GM23338 (cell line): ENCODE data around the gene APEX1. TPM values are rescaled to one million over a fixed set of nuclear protein-coding genes. Genes with fewer than 3 reads are reported as not detected.
"Not testable (repeated sequence)": the region's sequence is repeated elsewhere in the genome, so short reads cannot be mapped to it uniquely, and the experiment has no call there.

Experiments
- ATAC-seq: fragments of 200-7000 bp; cut with Tn5 transposase; 3 replicates; pipeline ENCODE4 v1.9.1; 2020
- DNase-seq: peaks from one replicate; pipeline ENCODE4 v3.0.0-alpha.2; 2015; ENCODE audit warnings: low spot score
- H2AFZ ChIP-seq: fragments of 200-600 bp; sonication (generic); 2 replicates; pipeline ENCODE4 v1.8.0; 2016; ENCODE audit warnings: antibody characterized with exemption, mild to moderate bottlenecking, moderate library complexity
- H3F3A ChIP-seq: fragments of 200-600 bp; sonication (generic); replicated peaks from 2 replicates; pipeline ENCODE4 v1.8.0; 2017; ENCODE audit warnings: antibody characterized with exemption, mixed run types, low read depth
- H3K27ac ChIP-seq: fragments of 200-600 bp; sonication (generic); 2 replicates; pipeline ENCODE4 v1.6.1; 2016; ENCODE audit warnings: low read depth
- H3K27me3 ChIP-seq: fragments of 200-600 bp; sonication (generic); 2 replicates; pipeline ENCODE4 v1.8.0; 2016; ENCODE audit warnings: mild to moderate bottlenecking, mixed run types, moderate library complexity; ENCODE audit not compliant: insufficient read depth
- H3K36me3 ChIP-seq: fragments of 200-600 bp; sonication (generic); 2 replicates; pipeline ENCODE4 v1.8.0; 2016; ENCODE audit warnings: mild to moderate bottlenecking; ENCODE audit not compliant: insufficient read depth
- H3K4me1 ChIP-seq: fragments of 200-600 bp; sonication (generic); 2 replicates; pipeline ENCODE4 v1.8.0; 2016; ENCODE audit warnings: mild to moderate bottlenecking, moderate library complexity; ENCODE audit not compliant: insufficient read depth
- H3K4me2 ChIP-seq: fragments of 200-600 bp; sonication (generic); 2 replicates; pipeline ENCODE4 v1.7.1; 2017; ENCODE audit warnings: mixed run types
- H3K4me3 ChIP-seq: fragments of 200-600 bp; sonication (generic); 2 replicates; pipeline ENCODE4 v1.6.1; 2016; ENCODE audit warnings: mixed run types
- H3K79me2 ChIP-seq: fragments of 200-600 bp; sonication (generic); replicated peaks from 2 replicates; pipeline ENCODE4 v1.8.0; 2017; ENCODE audit warnings: mild to moderate bottlenecking; ENCODE audit not compliant: insufficient read depth
- H3K9me2 ChIP-seq: fragments of 200-600 bp; sonication (generic); 2 replicates; pipeline ENCODE4 v1.8.0; 2017; ENCODE audit not compliant: insufficient read depth
- H4K20me1 ChIP-seq: fragments of 200-600 bp; sonication (generic); replicated peaks from 2 replicates; pipeline ENCODE4 v1.8.0; 2017; ENCODE audit warnings: mild to moderate bottlenecking; ENCODE audit not compliant: insufficient read depth
- H3K27ac Mint-ChIP-seq: 2 replicates; pipeline ENCODE4 v1.8.0; 2020; ENCODE audit warnings: inconsistent platforms, mild to moderate bottlenecking, moderate library complexity, mixed read lengths
- H3K27me3 Mint-ChIP-seq: 3 replicates; pipeline ENCODE4 v1.8.0; 2022; ENCODE audit warnings: low read depth, mild to moderate bottlenecking, moderate library complexity, mixed read lengths, inconsistent platforms; ENCODE audit not compliant: insufficient read depth, poor library complexity
- H3K36me3 Mint-ChIP-seq: 3 replicates; pipeline ENCODE4 v1.8.0; 2021; ENCODE audit warnings: low read depth, mild to moderate bottlenecking, inconsistent platforms, moderate library complexity, mixed read lengths
- H3K4me1 Mint-ChIP-seq: 3 replicates; pipeline ENCODE4 v1.8.0; 2020; ENCODE audit warnings: mild to moderate bottlenecking, inconsistent platforms, mixed read lengths
- H3K4me3 Mint-ChIP-seq: 3 replicates; pipeline ENCODE4 v1.8.0; 2021; ENCODE audit warnings: moderate library complexity, mild to moderate bottlenecking, inconsistent platforms, mixed read lengths
- H3K9me3 Mint-ChIP-seq: 3 replicates; pipeline ENCODE4 v1.8.0; 2020; ENCODE audit warnings: moderate library complexity, mild to moderate bottlenecking, inconsistent platforms, mixed read lengths
- CREB1 ChIP-seq: fragments of 250-450 bp; sonication (Bioruptor Pico); IDR thresholded peaks from 2 replicates; pipeline ENCODE4 v1.5.0; 2020; ENCODE audit warnings: low read depth, mild to moderate bottlenecking, moderate library complexity
- CTCF ChIP-seq, 2 experiments: fragments of 200-600 bp in 1 of 2; sonication (generic) in 1 of 2; conservative IDR thresholded peaks; 2 replicates each; pipeline versions ENCODE4 v1.5.1 to v1.6.1; 2016 to 2017; ENCODE audit warnings: antibody characterized with exemption in 2 of 2, low read depth in 2 of 2, mild to moderate bottlenecking in 2 of 2, moderate library complexity in 1 of 2
- ETS1 ChIP-seq: IDR thresholded peaks from 2 replicates; pipeline ENCODE4 v1.6.1; 2016; ENCODE audit warnings: antibody characterized with exemption
- EZH2 ChIP-seq: fragments of 200-600 bp; sonication (generic); IDR thresholded peaks from one replicate; pipeline ENCODE4 v1.8.0; 2017; ENCODE audit warnings: antibody characterized with exemption, mild to moderate bottlenecking, low read depth; ENCODE audit not compliant: unreplicated experiment
- EZH2phosphoT487 ChIP-seq: fragments of 200-600 bp; sonication (generic); IDR thresholded peaks from one replicate; pipeline ENCODE4 v1.8.1; 2018; ENCODE audit warnings: antibody characterized with exemption; ENCODE audit not compliant: unreplicated experiment
- JUNB ChIP-seq: IDR thresholded peaks from one replicate; pipeline ENCODE4 v1.6.1; 2016; ENCODE audit warnings: antibody characterized with exemption; ENCODE audit not compliant: unreplicated experiment
- NANOG ChIP-seq: IDR thresholded peaks from 2 replicates; pipeline ENCODE4 v1.6.1; 2016; ENCODE audit warnings: antibody characterized with exemption, borderline replicate concordance
- POLR2AphosphoS5 ChIP-seq: IDR thresholded peaks from 2 replicates; pipeline ENCODE4 v1.6.1; 2016; ENCODE audit warnings: antibody characterized with exemption, low read depth
- REST ChIP-seq: IDR thresholded peaks from one replicate; pipeline ENCODE4 v1.6.1; 2018; ENCODE audit warnings: antibody characterized with exemption; ENCODE audit not compliant: unreplicated experiment
- STAT1 ChIP-seq: IDR thresholded peaks from one replicate; pipeline ENCODE4 v1.6.1; 2016; ENCODE audit warnings: antibody characterized with exemption; ENCODE audit not compliant: unreplicated experiment
- ZNF114 ChIP-seq: fragments of 250-450 bp; sonication (Bioruptor Pico); IDR thresholded peaks from 2 replicates; pipeline ENCODE4 v1.5.0; 2020; ENCODE audit warnings: mild to moderate bottlenecking, moderate library complexity
- polyA plus RNA-seq: library from polyadenylated mRNA; unstranded; fragments of >200 nt; fragmentation: Nextera tagmentation; extraction: Ambion mirVana; gene quantifications from 2 replicates; pipeline ENCODE4 v1.2.1, GENCODE V29; 2016
- total RNA-seq: library from RNA; depleted of rRNA; stranded (reverse); fragments of >200 nt; shearing (Covaris generic); gene quantifications from 2 replicates; pipeline ENCODE4 v1.2.3, GENCODE V29; 2014

APEX1 gene
- total and polyA plus RNA-seq, 2 experiments from 2014 or later = 247 to 279 TPM

- no peak for TF ChIP-seq REST
- TF ChIP-seq CTCF (conservative IDR thresholded peaks at IDR 0.05; ENCODE audit: low read depth in 2 of 2) = no peak
Observed at GRCh38 chr14:20441461-20441860, 13.6 kb upstream of the APEX1 start (continued).

- not testable (repeated sequence) for DNase-seq, ATAC-seq, H3K4me1 ChIP-seq, H3K27ac ChIP-seq, H3K79me2 ChIP-seq, H3K9me3 Mint-ChIP-seq, H3K27me3 Mint-ChIP-seq, H3K4me3 Mint-ChIP-seq, H3F3A ChIP-seq, H2AFZ ChIP-seq, H3K27ac Mint-ChIP-seq, H4K20me1 ChIP-seq, H3K4me3 ChIP-seq, H3K4me2 ChIP-seq, H3K4me1 Mint-ChIP-seq, H3K27me3 ChIP-seq, H3K36me3 Mint-ChIP-seq
- Histone ChIP-seq H3K36me3 (peaks cover 29% of the 10 kb centered on the region), H3K9me2 (0 out of 2 replicates have a peak, but pooled peaks cover 11% of the 10 kb centered on the region)
Observed at GRCh38 chr14:20443650-20444049, 11.4 kb upstream of the APEX1 start.

- no peak overlapping the region for H3K4me3 Mint-ChIP-seq
- no peak overlapping the region for H2AFZ ChIP-seq
- peaks cover 16% of the 10 kb centered on the region for H3K36me3 Mint-ChIP-seq
- no peak overlapping the region for H3K4me2 ChIP-seq
- H3K4me1 Mint-ChIP-seq = no peaks in the 10 kb centered on the region
- peaks cover 4% of the 10 kb centered on the region; the same call in 1 of the 3 replicates for H3K9me3 Mint-ChIP-seq
- ATAC-seq (no peak), DNase-seq (no peak)
- H3F3A ChIP-seq = no peaks in the 10 kb centered on the region
- TF ChIP-seq CREB1 (CRISPR knock-in tag) (no peak), STAT1 (no peak), NANOG (no peak), JUNB (no peak), EZH2phosphoT487 (no peak), ZNF114 (CRISPR knock-in tag) (no peak), ETS1 (no peak), EZH2 (no peak), POLR2AphosphoS5 (no peak)
- no peaks in the 10 kb centered on the region for H3K4me1 ChIP-seq
- H3K27ac Mint-ChIP-seq = peak overlapping the region; percentile 53
- H3K27ac ChIP-seq = no peak overlapping the region
- no peaks in the 10 kb centered on the region for H3K27me3 Mint-ChIP-seq
- H3K27me3 ChIP-seq = no peaks in the 10 kb centered on the region
- 0 out of 2 replicates have a peak, but pooled peaks cover 9% of the 10 kb centered on the region for H3K9me2 ChIP-seq
- H4K20me1 ChIP-seq = no peaks in the 10 kb centered on the region; the same call in 1 of the 2 replicates
- H3K36me3 ChIP-seq = peaks cover 51% of the 10 kb centered on the region
- no peaks in the 10 kb centered on the region for H3K79me2 ChIP-seq
- no peak overlapping the region for H3K4me3 ChIP-seq
Observed at GRCh38 chr14:20446889-20447288, 8.1 kb upstream of the APEX1 start.

GRCh38 chr14:20452831-20453230 is 2.2 kb upstream of the APEX1 start:
- H3K4me1 Mint-ChIP-seq, H3K27me3 ChIP-seq, H3K9me2 ChIP-seq, ATAC-seq, H2AFZ ChIP-seq, H4K20me1 ChIP-seq, H3K9me3 Mint-ChIP-seq, H3K27me3 Mint-ChIP-seq, H3K4me3 ChIP-seq, H3K27ac ChIP-seq, H3K27ac Mint-ChIP-seq, H3K4me2 ChIP-seq, DNase-seq: not testable (repeated sequence)
- H3K4me3 Mint-ChIP-seq = peak overlapping the region; percentile 61
- Histone ChIP-seq H3K79me2 (peaks cover 37% of the 10 kb centered on the region), H3F3A (peaks cover 15% of the 10 kb centered on the region; the same call in 1 of the 2 replicates), H3K4me1 (peaks cover 22% of the 10 kb centered on the region), H3K36me3 (peaks cover 40% of the 10 kb centered on the region)
- peaks cover 23% of the 10 kb centered on the region for H3K36me3 Mint-ChIP-seq
